Endothelial cell of umbilical vein (primary cell): ENCODE data around the gene ZNF30.

Experiments used
- EZH2 ChIP-seq: IDR thresholded peaks from 2 replicates; pipeline ENCODE4 v1.6.1; 2012; ENCODE audit warnings: borderline replicate concordance, low read depth, mild to moderate bottlenecking, moderate library complexity, low read length, inconsistent platforms; ENCODE audit not compliant: severe bottlenecking
- TF ChIP-seq, protein P1 (sequence below), 2 donors: IDR thresholded peaks; 1 replicate in 1 of 2; 2 replicates in 1 of 2; pipeline ENCODE4 v1.5.1; 2011; ENCODE audit warnings: low read length in 2 of 2, mild to moderate bottlenecking in 2 of 2, moderate library complexity in 2 of 2, control low read depth in 1 of 2, inconsistent platforms in 1 of 2, low read depth in 1 of 2; ENCODE audit not compliant: insufficient read depth in 1 of 2; ENCODE audit errors: extremely low read depth in 1 of 2

DNA sequence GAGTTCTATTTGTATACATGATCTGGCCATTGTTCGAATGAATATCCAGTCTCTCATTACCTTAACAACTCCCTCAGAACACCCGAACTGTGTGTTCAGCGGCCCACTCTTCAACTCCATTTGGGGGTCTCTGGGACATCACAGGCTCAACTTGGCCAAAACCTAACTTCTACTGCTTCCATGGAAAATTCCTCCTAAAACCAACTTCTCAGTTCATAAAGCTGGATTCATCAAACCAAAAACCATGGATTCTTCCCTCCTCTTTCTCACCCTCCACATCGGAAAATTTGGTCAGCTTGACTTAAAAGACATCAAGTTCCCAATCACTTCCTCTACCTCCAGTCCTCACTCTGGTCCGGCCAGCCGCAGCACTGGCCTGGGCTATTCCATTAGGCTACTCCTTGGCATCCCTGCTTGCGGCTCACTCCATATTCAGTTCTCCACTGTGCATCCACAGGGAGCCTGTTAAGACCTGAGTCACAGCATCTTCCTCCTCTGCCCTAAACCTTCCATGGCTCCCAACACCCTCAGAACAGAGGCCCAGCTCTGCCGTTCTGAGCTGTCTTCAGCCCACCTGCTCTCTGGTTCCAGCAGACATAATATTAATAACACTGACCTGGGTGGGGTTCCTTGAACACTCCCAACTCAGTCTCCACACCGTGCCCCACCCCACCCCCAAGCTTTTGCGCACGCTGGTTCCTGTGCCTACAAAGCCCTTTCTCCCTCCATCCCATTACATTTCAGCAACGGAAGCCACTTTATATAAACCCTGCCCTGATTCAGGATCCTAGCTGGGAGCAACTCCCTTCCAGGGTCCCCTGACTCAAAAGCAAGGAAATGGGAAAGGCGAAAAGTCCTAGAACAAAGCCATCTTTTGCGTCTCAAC, 36.2 kb downstream of the ZNF30 start:
- TF ChIP-seq, protein P1, sequence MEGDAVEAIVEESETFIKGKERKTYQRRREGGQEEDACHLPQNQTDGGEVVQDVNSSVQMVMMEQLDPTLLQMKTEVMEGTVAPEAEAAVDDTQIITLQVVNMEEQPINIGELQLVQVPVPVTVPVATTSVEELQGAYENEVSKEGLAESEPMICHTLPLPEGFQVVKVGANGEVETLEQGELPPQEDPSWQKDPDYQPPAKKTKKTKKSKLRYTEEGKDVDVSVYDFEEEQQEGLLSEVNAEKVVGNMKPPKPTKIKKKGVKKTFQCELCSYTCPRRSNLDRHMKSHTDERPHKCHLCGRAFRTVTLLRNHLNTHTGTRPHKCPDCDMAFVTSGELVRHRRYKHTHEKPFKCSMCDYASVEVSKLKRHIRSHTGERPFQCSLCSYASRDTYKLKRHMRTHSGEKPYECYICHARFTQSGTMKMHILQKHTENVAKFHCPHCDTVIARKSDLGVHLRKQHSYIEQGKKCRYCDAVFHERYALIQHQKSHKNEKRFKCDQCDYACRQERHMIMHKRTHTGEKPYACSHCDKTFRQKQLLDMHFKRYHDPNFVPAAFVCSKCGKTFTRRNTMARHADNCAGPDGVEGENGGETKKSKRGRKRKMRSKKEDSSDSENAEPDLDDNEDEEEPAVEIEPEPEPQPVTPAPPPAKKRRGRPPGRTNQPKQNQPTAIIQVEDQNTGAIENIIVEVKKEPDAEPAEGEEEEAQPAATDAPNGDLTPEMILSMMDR (IDR thresholded peaks at IDR 0.05; ENCODE audit: extremely low read depth in 1 of 2, insufficient read depth in 1 of 2, low read depth in 1 of 2, low read length in 2 of 2), result no peak
- TF ChIP-seq EZH2, result no peak
